Liver (tissue), 3 donors: ENCODE data around the gene LTA4H.

Experiments
- SP1 ChIP-seq: IDR thresholded peaks from 2 replicates; pipeline ENCODE4 v1.6.1; 2018; ENCODE audit warnings: antibody characterized with exemption, mild to moderate bottlenecking
- TF ChIP-seq, protein P1 (sequence below): fragments of 150-350 bp; IDR thresholded peaks from 2 replicates; pipeline ENCODE4 v1.5.1; 2017; ENCODE audit warnings: improper control_type of control experiment, low read depth, low read length; ENCODE audit not compliant: missing input control
- TF ChIP-seq, protein P2 (sequence below): IDR thresholded peaks from 2 replicates; pipeline ENCODE4 v1.6.1; 2016; ENCODE audit warnings: antibody characterized with exemption, mild to moderate bottlenecking
- donor health status: healthy.
- donor health status: healthy.

DNA sequence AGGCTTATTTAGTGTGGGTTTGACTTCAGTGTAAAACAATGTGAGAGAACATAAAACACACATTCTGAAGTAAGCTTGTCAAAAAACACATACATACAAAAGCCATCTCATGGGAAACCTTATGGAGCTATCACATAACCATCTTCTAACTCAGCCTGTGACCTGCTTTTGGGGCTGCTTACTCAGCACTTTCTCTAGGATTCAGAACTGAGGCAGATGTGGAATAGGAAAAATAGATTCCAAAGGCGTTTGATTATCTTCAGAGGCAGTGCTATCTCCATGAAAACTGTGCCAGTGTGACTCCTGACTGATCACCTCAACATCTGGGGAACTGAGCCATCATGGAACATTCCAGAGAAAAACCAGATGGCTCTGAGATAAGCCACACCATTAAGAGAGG, 52.8 kb downstream of the LTA4H start:
- TF ChIP-seq, protein P1, sequence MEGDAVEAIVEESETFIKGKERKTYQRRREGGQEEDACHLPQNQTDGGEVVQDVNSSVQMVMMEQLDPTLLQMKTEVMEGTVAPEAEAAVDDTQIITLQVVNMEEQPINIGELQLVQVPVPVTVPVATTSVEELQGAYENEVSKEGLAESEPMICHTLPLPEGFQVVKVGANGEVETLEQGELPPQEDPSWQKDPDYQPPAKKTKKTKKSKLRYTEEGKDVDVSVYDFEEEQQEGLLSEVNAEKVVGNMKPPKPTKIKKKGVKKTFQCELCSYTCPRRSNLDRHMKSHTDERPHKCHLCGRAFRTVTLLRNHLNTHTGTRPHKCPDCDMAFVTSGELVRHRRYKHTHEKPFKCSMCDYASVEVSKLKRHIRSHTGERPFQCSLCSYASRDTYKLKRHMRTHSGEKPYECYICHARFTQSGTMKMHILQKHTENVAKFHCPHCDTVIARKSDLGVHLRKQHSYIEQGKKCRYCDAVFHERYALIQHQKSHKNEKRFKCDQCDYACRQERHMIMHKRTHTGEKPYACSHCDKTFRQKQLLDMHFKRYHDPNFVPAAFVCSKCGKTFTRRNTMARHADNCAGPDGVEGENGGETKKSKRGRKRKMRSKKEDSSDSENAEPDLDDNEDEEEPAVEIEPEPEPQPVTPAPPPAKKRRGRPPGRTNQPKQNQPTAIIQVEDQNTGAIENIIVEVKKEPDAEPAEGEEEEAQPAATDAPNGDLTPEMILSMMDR: no peak
- TF ChIP-seq, protein P2, sequence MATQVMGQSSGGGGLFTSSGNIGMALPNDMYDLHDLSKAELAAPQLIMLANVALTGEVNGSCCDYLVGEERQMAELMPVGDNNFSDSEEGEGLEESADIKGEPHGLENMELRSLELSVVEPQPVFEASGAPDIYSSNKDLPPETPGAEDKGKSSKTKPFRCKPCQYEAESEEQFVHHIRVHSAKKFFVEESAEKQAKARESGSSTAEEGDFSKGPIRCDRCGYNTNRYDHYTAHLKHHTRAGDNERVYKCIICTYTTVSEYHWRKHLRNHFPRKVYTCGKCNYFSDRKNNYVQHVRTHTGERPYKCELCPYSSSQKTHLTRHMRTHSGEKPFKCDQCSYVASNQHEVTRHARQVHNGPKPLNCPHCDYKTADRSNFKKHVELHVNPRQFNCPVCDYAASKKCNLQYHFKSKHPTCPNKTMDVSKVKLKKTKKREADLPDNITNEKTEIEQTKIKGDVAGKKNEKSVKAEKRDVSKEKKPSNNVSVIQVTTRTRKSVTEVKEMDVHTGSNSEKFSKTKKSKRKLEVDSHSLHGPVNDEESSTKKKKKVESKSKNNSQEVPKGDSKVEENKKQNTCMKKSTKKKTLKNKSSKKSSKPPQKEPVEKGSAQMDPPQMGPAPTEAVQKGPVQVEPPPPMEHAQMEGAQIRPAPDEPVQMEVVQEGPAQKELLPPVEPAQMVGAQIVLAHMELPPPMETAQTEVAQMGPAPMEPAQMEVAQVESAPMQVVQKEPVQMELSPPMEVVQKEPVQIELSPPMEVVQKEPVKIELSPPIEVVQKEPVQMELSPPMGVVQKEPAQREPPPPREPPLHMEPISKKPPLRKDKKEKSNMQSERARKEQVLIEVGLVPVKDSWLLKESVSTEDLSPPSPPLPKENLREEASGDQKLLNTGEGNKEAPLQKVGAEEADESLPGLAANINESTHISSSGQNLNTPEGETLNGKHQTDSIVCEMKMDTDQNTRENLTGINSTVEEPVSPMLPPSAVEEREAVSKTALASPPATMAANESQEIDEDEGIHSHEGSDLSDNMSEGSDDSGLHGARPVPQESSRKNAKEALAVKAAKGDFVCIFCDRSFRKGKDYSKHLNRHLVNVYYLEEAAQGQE: no peak
- TF ChIP-seq SP1: no peak
